Vagina (tissue), 2 donors: ENCODE results near the gene ZNF775.

ENCODE experiments used
- POLR2A ChIP-seq, 2 donors: fragments of 450-650 bp; IDR thresholded peaks; one replicate each; pipeline ENCODE4 v1.6.1; 2017; ENCODE audit warnings: antibody characterized with exemption in 2 of 2, mild to moderate bottlenecking in 2 of 2, moderate library complexity in 2 of 2
- TF ChIP-seq, protein P1 (sequence below), 3 experiments: fragments of 450-650 bp in 2 of 3; fragments of 200-600 bp in 1 of 3; sonication (generic) in 1 of 3; IDR thresholded peaks; one replicate each; pipeline ENCODE4 v1.5.1; 2017 to 2019; ENCODE audit warnings: antibody characterized with exemption in 3 of 3, mild to moderate bottlenecking in 2 of 3, moderate library complexity in 2 of 3

DNA sequence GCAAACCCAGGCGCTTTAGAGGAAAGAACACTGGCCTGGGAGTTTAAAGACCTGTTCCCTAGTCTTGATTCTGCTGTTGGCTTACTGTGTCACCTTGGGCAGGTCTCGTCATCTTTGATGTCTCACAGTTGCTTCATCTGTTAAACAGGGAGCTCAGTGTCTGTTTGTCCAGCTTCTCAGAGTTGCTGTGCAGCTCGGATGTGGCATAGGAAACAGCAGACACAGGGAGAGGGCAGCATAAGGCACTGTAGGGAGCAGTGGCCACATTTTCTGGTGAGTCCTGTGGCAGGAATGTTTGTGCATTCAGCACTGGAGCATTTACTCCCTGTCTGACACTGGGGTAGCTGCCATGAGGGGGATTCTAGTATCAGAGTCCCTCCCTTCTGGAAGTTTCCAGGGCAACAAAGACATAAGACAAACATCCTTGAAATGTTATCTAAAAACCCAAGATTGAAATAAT lies 8.5 kb upstream of the ZNF775 start:
- TF ChIP-seq, protein P1, sequence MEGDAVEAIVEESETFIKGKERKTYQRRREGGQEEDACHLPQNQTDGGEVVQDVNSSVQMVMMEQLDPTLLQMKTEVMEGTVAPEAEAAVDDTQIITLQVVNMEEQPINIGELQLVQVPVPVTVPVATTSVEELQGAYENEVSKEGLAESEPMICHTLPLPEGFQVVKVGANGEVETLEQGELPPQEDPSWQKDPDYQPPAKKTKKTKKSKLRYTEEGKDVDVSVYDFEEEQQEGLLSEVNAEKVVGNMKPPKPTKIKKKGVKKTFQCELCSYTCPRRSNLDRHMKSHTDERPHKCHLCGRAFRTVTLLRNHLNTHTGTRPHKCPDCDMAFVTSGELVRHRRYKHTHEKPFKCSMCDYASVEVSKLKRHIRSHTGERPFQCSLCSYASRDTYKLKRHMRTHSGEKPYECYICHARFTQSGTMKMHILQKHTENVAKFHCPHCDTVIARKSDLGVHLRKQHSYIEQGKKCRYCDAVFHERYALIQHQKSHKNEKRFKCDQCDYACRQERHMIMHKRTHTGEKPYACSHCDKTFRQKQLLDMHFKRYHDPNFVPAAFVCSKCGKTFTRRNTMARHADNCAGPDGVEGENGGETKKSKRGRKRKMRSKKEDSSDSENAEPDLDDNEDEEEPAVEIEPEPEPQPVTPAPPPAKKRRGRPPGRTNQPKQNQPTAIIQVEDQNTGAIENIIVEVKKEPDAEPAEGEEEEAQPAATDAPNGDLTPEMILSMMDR (IDR thresholded peaks at IDR 0.05), result no peak
- TF ChIP-seq POLR2A (IDR thresholded peaks at IDR 0.05), result no peak
